Mononuclear cell (primary cell): Measurements from ENCODE around the gene SCG5. TPM values are rescaled to one million over a fixed set of nuclear protein-coding genes. Genes with fewer than 3 reads are reported as not detected.

Experiments
- H3K27me3 ChIP-seq: 2 replicates; pipeline ENCODE4 v1.6.0; 2011; ENCODE audit warnings: low read length, control low read depth; ENCODE audit not compliant: insufficient read depth
- H3K4me1 ChIP-seq: 2 replicates; pipeline ENCODE4 v1.5.1; 2011; ENCODE audit warnings: mild to moderate bottlenecking, low read length, control low read depth; ENCODE audit not compliant: insufficient read depth
- H3K4me3 ChIP-seq: 2 replicates; pipeline ENCODE4 v1.5.1; 2011; ENCODE audit warnings: mild to moderate bottlenecking, low read length, moderate library complexity
- H3K9me3 ChIP-seq: 2 replicates; pipeline ENCODE4 v1.5.1; 2011; ENCODE audit warnings: low read depth, mild to moderate bottlenecking, control low read depth, low read length
- total RNA-seq: library from RNA; depleted of rRNA; stranded (reverse); fragments of >200 nt; gene quantifications from one replicate; pipeline ENCODE4 v1.2.3, GENCODE V29; 2012

Gene SCG5
- total RNA-seq, 1 donor: 0.21 TPM

DNA sequence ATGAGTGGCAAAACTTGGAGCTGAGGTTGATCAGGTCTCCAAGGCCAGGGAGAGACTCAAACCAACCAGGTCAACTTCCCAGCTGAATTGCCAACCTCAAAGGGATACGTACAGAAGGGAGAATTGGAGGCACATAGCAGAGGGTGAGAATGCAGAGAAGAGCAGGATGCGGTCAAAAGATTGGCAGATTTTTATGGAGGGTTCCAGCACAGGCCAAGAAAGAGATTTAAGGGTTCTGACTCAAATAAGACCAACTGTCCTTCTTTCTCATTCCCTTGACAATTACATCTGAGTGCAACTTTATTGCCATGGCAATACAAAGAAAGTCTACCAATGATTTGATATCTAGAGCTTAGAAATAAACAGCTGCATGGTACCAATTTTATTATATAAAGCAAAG lies 33.2 kb downstream of the SCG5 start:
- H3K27me3 ChIP-seq: no peaks in the 10 kb centered on the region
- no peak overlapping the region for H3K4me3 ChIP-seq
- H3K9me3 ChIP-seq: no peaks in the 10 kb centered on the region
- H3K4me1 ChIP-seq: no peaks in the 10 kb centered on the region

DNA sequence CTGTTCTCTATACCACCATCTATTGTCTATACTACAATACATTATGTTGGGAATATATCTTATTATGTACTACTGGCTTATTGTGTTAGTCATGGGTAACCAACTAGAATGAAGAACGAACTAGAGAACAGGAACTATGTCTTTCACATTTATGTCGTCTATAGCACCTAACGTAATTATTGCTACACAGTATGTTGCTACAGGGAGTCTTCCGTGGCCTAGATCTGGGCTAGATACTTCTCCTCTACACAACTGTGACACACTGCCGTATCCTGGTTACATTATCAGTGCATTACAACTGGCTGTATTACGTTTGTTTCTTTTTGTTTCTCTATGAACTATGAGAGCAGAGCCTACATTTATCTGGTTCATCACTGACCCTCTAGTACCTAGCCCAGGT lies 34.0 kb downstream of the SCG5 start:
- Histone ChIP-seq H3K4me1 (no peaks in the 10 kb centered on the region), H3K27me3 (no peaks in the 10 kb centered on the region), H3K4me3 (no peak overlapping the region), H3K9me3 (no peaks in the 10 kb centered on the region)

DNA sequence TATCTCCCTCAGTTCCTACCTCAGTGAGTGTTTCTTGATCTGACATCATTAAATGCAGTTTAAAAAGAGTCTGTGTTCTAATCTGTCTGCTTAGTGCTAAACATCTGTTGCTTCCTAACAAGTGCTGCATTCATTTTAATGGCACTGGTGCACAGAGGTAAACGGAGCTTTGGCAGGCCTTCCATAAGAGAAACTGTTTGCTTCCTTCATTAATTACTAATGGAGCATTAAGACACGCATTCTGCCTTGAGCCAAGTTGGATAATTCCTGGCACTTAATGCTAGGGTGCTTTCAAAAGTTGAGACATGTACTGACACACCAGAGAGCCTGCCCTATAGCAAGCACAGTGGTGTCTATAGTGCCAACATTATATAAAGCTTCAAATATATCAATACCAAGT lies 34.7 kb downstream of the SCG5 start:
- H3K4me1 ChIP-seq: no peaks in the 10 kb centered on the region
- H3K9me3 ChIP-seq: no peaks in the 10 kb centered on the region
- H3K4me3 ChIP-seq: no peak overlapping the region
- no peaks in the 10 kb centered on the region for H3K27me3 ChIP-seq

DNA sequence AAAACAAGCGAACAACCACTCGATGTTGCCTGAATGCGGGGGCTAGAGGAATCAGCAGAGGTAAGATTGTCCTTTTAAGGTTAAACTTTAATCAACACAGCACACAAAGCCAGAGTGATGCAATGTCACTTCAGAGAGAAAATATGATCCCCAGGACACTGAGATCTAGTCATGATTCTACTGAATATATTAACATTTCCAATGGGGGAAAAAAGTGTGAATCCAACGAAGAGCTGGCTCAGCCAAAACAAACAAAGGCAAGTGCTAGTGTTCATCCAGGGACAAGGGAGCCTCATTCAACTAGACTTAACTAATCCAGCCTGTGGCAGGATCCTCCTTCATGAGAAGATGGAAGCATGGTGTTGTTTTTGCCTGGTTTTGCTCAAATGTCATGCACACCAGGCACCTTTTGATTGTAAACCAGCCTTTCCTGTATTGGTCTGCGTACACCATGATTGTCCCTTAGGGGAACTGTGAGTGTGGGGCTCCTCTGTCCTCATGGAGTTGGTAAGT lies 35.8 kb downstream of the SCG5 start:
- Histone ChIP-seq H3K9me3 (no peaks in the 10 kb centered on the region), H3K4me3 (no peak overlapping the region), H3K4me1 (no peaks in the 10 kb centered on the region), H3K27me3 (no peaks in the 10 kb centered on the region)

DNA sequence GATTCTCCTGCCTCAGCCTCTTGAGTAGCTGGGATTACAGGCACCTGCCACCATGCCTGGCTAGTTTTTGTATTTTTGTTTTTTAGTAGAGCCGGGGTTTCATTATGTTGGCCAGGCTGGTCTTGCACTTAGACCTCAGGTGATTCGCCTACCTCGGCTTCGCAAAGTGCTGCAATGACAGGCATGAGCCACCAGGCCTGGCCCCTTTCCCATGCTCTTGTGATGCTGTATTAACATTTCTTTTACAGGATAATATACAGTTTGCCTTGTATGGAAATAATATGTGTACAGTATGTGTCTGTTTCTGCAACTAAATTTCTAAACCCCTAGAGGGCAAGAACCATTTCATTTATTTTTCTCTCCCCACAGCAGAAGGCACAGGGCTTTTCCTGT lies 37.8 kb downstream of the SCG5 start:
- peaks cover 3% of the 10 kb centered on the region for H3K4me1 ChIP-seq
- no peaks in the 10 kb centered on the region for H3K27me3 ChIP-seq
- no peak overlapping the region for H3K4me3 ChIP-seq
- no peaks in the 10 kb centered on the region for H3K9me3 ChIP-seq

DNA sequence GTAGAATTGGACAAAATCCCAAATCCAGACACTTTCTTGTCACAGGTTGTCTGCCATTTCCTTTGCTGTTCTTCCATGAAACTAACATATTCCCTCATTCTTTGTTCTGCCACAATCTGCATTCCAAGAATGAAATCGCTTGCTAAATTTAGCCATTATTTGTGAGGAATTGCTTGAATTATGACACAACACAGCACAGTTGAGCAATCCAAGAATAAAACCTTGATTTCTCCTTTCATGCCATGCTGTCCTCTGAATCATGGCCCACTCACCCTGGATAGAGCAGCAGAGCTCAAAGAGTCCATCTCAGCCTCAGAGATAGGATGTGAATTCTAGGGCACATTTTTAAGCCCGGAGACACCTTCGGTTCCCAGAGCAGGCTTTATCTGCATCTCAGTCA lies 41.1 kb downstream of the SCG5 start:
- H3K9me3 ChIP-seq: no peaks in the 10 kb centered on the region
- H3K4me3 ChIP-seq: no peak overlapping the region
- H3K4me1 ChIP-seq: peaks cover 3% of the 10 kb centered on the region
- no peaks in the 10 kb centered on the region for H3K27me3 ChIP-seq

DNA sequence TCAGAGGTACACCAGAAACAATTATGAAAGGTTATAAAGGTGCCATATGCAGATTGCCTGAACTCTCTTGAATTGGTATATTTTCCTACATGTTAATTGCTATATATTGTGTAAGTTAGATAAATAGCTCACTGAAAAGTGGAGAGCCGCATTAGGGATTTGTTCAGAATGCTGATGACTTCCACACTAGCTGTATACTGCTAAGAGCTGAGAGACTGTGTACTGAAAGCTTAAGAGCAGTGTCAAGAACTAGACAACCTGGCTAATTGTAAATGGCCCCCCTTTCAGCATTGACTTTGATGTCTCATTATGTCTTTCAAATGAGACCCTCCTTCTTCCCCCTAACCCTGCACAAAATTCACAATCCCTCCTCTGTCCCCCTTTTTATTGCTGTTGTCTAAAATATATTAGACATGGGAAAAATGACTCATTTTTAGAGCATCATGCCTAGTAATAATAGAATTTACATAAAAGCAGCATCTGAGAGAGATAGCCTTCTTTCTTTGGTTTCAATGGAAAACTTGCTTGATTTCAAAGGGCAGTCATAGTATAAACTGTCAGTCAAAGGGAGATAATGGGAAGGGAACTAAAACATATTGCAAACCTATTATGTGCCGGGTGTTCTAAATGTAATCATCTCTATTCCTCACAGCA lies 41.6 kb downstream of the SCG5 start:
- Histone ChIP-seq H3K9me3 (no peaks in the 10 kb centered on the region), H3K27me3 (no peaks in the 10 kb centered on the region), H3K4me3 (no peak overlapping the region), H3K4me1 (peaks cover 3% of the 10 kb centered on the region)

DNA sequence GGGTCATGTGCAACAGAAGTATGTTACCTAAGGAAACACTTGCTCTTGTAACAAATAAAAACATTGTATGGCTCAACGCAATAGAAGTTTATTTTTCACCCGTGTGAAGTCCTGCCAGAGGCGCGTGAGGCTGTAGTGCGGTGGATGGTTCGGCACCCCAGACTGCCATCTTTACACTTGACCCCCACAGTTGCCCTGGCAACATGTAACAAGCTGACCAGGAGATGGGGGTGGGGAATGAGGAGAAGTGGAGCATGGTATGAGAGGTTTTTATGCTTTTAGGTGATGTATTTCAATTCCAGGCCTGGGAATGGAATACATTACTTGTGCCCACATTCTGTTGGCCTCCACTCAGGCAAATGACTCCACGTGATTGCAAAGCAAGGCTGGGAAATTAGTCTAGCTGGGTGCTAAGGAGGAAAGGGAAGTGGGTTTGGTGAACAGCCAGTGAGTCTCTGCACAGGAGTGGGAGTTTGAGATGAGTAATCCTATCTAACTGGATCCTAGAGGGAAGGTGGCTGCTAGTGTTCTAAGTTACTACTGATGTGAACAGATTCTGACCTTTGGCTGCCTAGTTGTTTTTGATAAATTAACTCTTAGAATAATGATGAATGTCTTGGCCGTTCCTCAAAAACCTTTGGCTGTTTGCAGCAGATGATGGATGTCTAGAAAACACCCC lies 42.5 kb downstream of the SCG5 start:
- Histone ChIP-seq H3K4me3 (no peak overlapping the region), H3K27me3 (no peaks in the 10 kb centered on the region), H3K4me1 (peaks cover 3% of the 10 kb centered on the region), H3K9me3 (no peaks in the 10 kb centered on the region)

DNA sequence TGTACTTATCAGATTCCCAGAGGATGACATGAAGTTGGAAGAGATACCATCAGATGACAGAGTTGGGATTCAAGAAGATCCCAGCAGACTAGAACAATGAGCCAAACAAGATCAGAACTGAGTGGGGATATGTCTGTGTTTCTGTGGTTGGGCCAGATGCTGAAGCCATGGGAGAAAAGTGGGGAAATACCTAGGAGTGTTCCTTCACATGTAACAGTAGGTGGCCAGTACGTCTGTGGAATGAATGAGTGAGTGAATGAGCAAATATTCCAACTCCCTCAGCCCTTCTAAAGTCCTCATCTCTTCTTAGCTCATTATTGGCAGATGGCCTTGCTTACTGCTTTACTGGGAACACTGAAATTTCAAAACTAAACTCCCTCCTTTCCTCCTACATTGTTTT lies 44.1 kb downstream of the SCG5 start:
- Histone ChIP-seq H3K27me3 (no peaks in the 10 kb centered on the region), H3K4me1 (peaks cover 3% of the 10 kb centered on the region), H3K4me3 (no peak overlapping the region), H3K9me3 (no peaks in the 10 kb centered on the region)

DNA sequence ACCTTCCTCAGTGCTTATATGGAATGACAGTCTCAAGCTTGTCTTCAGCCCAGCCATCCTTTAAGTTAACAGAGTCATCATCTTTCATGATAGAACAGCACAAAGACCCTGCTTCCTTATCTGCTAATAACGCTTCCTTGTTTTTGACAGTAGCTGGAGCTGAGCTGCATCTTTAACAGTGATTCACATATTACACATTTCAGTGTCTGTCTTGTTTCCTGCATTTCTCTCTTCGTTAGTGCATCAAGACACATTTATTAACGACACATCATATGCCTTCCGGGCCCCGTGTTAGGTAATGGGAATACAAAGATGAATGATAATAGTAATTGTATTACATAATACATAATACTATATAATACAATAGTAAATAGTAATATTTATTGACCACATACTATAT lies 46.0 kb downstream of the SCG5 start:
- H3K4me1 ChIP-seq: peaks cover 3% of the 10 kb centered on the region
- H3K27me3 ChIP-seq: no peaks in the 10 kb centered on the region
- no peaks in the 10 kb centered on the region for H3K9me3 ChIP-seq
- H3K4me3 ChIP-seq: no peak overlapping the region

DNA sequence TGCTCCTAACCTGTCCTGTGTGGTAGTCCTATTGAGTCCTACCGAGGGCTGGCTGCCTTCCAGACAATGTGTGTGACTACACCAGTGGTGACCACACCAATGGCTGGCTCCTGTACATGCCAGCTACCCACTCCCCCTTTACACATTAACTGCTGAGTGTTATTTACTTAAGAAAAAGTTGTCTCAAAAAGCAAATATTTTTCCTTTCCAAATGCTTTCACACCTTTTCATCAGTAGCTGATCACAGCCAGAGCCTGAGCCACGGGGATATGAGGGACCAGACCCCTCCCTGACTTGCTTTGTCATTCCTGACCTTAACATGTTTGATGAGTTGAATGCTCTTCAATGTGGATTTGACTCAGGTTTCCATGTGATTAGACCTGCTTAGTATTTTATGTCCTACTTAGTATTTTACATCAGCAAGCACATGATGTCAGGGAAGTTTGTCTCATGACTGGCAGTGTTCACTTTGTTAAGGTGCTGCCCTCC lies 46.7 kb downstream of the SCG5 start:
- H3K27me3 ChIP-seq: no peaks in the 10 kb centered on the region
- peaks cover 3% of the 10 kb centered on the region for H3K4me1 ChIP-seq
- H3K9me3 ChIP-seq: no peaks in the 10 kb centered on the region
- H3K4me3 ChIP-seq: no peak overlapping the region

DNA sequence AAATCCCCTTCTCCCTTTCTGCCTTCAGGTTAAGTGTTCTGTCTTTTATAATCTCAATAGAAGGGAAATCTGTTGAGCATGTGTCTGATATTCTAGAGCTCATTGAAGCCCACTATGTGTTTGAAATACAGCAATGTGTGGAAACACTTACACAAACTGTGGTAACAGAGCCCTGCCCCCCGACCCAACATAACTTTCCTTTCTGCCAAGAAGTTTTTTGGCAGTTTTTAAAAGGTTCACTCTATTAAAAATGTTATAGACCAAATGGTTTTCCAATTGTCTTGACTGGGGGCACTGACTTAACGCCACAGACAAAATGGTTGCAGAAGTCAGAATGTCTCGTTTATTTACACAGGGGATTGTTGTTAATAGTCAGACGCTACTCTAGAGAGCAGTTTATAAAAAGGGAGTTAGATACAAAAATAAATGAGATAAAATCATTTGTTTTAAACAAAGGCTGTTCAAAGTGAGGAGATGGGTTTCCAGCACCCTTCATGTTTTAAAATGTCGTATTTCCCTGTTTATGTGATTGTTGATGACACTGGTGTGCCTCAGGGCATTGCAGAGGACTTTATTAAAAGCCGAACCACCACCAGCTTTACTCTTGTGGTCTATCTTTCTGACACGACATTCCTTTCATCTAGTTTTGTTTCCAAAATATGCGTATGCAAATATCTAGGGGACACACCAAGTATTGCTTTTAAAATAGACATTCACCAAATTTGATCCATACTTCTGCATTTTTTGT lies 49.6 kb downstream of the SCG5 start:
- Histone ChIP-seq H3K27me3 (no peaks in the 10 kb centered on the region), H3K4me1 (no peaks in the 10 kb centered on the region), H3K4me3 (no peak overlapping the region), H3K9me3 (no peaks in the 10 kb centered on the region)

DNA sequence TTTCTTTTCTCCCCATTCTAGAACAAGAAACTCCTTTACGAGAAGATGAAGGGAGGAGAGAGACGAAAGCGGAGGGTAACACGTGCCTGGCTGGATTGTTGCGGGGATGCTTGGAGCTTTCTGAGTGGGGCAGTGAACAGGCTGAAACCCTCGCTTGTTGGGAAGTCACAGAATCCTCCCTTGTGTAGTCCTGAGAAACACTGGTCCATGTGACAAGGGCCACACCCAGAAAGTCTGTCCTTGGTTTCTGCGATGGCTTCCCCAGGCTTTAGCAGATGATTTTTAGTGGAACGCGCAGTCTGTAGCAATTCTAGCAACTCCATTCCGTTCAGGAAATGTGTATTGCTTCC lies 50.2 kb downstream of the SCG5 start:
- Histone ChIP-seq H3K4me1 (no peaks in the 10 kb centered on the region), H3K27me3 (no peaks in the 10 kb centered on the region)

DNA sequence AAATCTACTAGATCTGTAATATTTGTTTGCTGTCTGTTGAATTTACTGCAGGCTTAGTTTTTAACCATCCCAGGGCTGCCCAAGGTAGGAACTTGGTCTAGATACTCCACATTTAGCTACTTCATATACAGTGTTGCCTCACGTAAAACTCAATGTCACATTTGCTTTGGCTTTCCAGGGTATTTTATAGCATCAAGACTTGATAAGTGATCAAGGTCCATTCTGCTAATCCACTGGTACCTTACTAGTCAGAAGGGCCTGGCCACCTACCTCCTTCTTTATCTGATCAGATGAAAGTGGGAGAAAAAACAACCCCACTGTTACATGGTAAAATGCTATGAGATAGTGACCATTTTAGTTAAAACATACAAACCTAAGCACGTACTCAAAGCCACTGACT lies 50.8 kb downstream of the SCG5 start:
- no peaks in the 10 kb centered on the region for H3K27me3 ChIP-seq
- H3K4me3 ChIP-seq: no peak overlapping the region
- H3K9me3 ChIP-seq: no peaks in the 10 kb centered on the region
- H3K4me1 ChIP-seq: no peaks in the 10 kb centered on the region

More for the DNA sequence above, 50.2 kb downstream of the SCG5 start:
- H3K4me3 ChIP-seq: no peak overlapping the region
- no peaks in the 10 kb centered on the region for H3K9me3 ChIP-seq

DNA sequence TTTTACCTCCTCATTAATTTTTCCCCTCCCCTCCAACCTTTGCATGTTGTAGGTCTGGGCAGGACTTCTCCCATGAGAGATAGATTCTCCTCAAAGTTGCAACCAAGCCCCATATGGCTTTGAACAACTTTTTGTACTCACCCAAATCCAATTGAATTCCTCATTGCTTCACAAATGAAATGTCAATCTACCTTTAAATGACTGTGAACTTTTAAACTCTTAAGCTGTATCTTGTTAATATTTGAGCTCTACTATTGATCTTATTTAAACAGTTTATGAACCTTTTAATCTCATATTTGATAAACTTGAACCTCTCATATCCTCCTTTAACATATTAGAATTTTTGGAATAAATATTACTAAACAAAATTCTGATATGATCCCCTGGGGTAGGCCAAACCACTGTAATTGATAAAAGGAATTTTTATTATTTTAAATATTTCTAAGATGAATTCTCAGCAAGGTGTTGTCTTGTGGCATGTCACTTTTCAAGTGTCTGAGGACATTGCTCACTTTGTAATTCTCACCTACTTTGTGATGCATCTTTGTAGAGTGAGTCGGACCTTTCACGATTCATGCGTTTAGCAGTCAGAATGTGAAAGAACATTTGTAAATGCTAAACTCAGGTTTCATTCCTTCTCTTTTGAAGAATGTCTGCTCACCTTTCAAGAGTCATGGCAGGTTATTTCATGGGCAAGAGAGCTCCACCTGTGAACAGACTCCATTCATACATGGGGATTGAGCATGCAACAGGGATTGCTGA lies 52.9 kb downstream of the SCG5 start:
- Histone ChIP-seq H3K9me3 (no peaks in the 10 kb centered on the region), H3K4me3 (no peak overlapping the region), H3K27me3 (no peaks in the 10 kb centered on the region), H3K4me1 (no peaks in the 10 kb centered on the region)
